ENCODE data around the gene FNDC5. TPM values are rescaled to one million over a fixed set of nuclear protein-coding genes. Genes with fewer than 3 reads are reported as not detected.

FNDC5 gene
- total and polyA plus RNA-seq, 12 donors = 12.4 to 130 (median 73.5) TPM

- no peak overlapping the region for H3K4me3 ChIP-seq
- TF ChIP-seq CTCF (IDR thresholded peaks at IDR 0.05) = no peak
- H3K36me3 ChIP-seq = no peaks in the 10 kb centered on the region
- peaks cover 0 to 42% (median 6%) of the 10 kb centered on the region in 7 donors for H3K27me3 ChIP-seq
- DNase-seq (peak in 1 of 2 donors; percentile 45), ATAC-seq (peak in 1 of 8 donors; percentile 13)
- peaks cover 0 to 16% (median 8%) of the 10 kb centered on the region in 9 donors for H3K4me1 ChIP-seq
- intact Hi-C loops (cut with DNase I) = no loop called here
- H3K27ac ChIP-seq = no peak overlapping the region
- no peaks in the 10 kb centered on the region for H3K9me3 ChIP-seq
- WGBS, 2 donors = 68 to 77% methylated on average over 7 of the region's 7 CpGs
Measured at GRCh38 chr1:32899586-32900296, 29.0 kb upstream of the FNDC5 start.

- Histone ChIP-seq H3K27ac (no peak overlapping the region), H3K4me1 (peaks cover 0 to 17% (median 8%) of the 10 kb centered on the region in 9 donors), H3K9me3 (no peaks in the 10 kb centered on the region), H3K36me3 (no peaks in the 10 kb centered on the region), H3K4me3 (no peak overlapping the region), H3K27me3 (peaks cover 0 to 47% (median 5%) of the 10 kb centered on the region in 7 donors)
- ATAC-seq (no peak), DNase-seq (no peak)
- intact Hi-C loops (cut with DNase I) = no loop called here
- WGBS, 2 donors = 91 to 98% methylated on average over 3 of the region's 3 CpGs
- TF ChIP-seq CTCF (IDR thresholded peaks at IDR 0.05) = no peak
Measured at GRCh38 chr1:32898958-32899357, 28.2 kb upstream of the FNDC5 start.

GRCh38 chr1:32898056-32898455 lies 27.3 kb upstream of the FNDC5 start:
- H3K27ac ChIP-seq = no peak overlapping the region
- no peaks in the 10 kb centered on the region for H3K9me3 ChIP-seq
- peaks cover 2 to 22% (median 17%) of the 10 kb centered on the region in 9 donors for H3K4me1 ChIP-seq
- no peak for TF ChIP-seq CTCF (IDR thresholded peaks at IDR 0.05)
- no peak overlapping the region for H3K4me3 ChIP-seq
- DNase-seq (no peak), ATAC-seq (no peak)
- 92% methylated on average over 9 of the region's 9 CpGs for WGBS, 2 donors
- H3K27me3 ChIP-seq = peaks cover 0 to 56% (median 14%) of the 10 kb centered on the region in 7 donors
- intact Hi-C loops (cut with DNase I) = no loop called here
- no peaks in the 10 kb centered on the region for H3K36me3 ChIP-seq

- ATAC-seq (no peak), DNase-seq (no peak)
- no peak overlapping the region for H3K27ac ChIP-seq
- H3K27me3 ChIP-seq = peaks cover 6 to 58% (median 20%) of the 10 kb centered on the region in 7 donors
- TF ChIP-seq CTCF (IDR thresholded peaks at IDR 0.05) = no peak
- intact Hi-C loops (cut with DNase I) = no loop called here
- H3K9me3 ChIP-seq = no peaks in the 10 kb centered on the region
- WGBS, 2 donors = 79 to 82% methylated on average over 11 of the region's 11 CpGs
- H3K36me3 ChIP-seq = no peaks in the 10 kb centered on the region
- no peak overlapping the region for H3K4me3 ChIP-seq
- peaks cover 2 to 22% (median 17%) of the 10 kb centered on the region in 9 donors for H3K4me1 ChIP-seq
Measured at GRCh38 chr1:32897082-32898049, 26.7 kb upstream of the FNDC5 start.

Measured in heart right ventricle (tissue), 16 donors.